Skeletal muscle tissue (tissue), 4 donors: ENCODE measurements around the gene LRSAM1. TPM values are rescaled to one million over a fixed set of nuclear protein-coding genes. Genes with fewer than 3 reads are reported as not detected.

Experiments
- H3K27ac ChIP-seq: one replicate; pipeline ENCODE4 v1.7.0; 2013; ENCODE audit warnings: mild to moderate bottlenecking, low read depth, low read length, inconsistent platforms
- H3K27me3 ChIP-seq, 3 donors: one replicate each; pipeline ENCODE4 v1.7.0; 2013; ENCODE audit warnings: low read length in 3 of 3; ENCODE audit not compliant: control insufficient read depth in 3 of 3, insufficient read depth in 3 of 3
- H3K36me3 ChIP-seq, 3 donors: one replicate each; pipeline ENCODE4 v1.7.0; 2013; ENCODE audit warnings: low read length in 3 of 3; ENCODE audit not compliant: control insufficient read depth in 3 of 3, insufficient read depth in 3 of 3
- H3K4me1 ChIP-seq, 3 donors: one replicate each; pipeline ENCODE4 v1.7.0; 2013; ENCODE audit warnings: low read length in 3 of 3, mild to moderate bottlenecking in 3 of 3; ENCODE audit not compliant: control insufficient read depth in 3 of 3, insufficient read depth in 3 of 3
- H3K4me3 ChIP-seq, 3 donors: one replicate each; pipeline ENCODE4 v1.7.0; 2013; ENCODE audit warnings: low read length in 3 of 3
- H3K9ac ChIP-seq, 3 donors: one replicate each; pipeline ENCODE4 v1.7.0; 2013; ENCODE audit warnings: low read length in 3 of 3, mild to moderate bottlenecking in 3 of 3, moderate library complexity in 2 of 3, low read depth in 1 of 3
- H3K9me3 ChIP-seq, 3 donors: one replicate each; pipeline ENCODE4 v1.7.0; 2013; ENCODE audit warnings: low read length in 3 of 3; ENCODE audit not compliant: control insufficient read depth in 3 of 3
- total RNA-seq: library from RNA; depleted of rRNA; stranded (reverse); fragments of >200 nt; gene quantifications from one replicate; pipeline ENCODE4 v1.2.3, GENCODE V29; 2014
- donor health status: Osteomylitis.

The LRSAM1 gene
- total RNA-seq, 1 donor from 2014 or later, result 10.4 TPM

DNA sequence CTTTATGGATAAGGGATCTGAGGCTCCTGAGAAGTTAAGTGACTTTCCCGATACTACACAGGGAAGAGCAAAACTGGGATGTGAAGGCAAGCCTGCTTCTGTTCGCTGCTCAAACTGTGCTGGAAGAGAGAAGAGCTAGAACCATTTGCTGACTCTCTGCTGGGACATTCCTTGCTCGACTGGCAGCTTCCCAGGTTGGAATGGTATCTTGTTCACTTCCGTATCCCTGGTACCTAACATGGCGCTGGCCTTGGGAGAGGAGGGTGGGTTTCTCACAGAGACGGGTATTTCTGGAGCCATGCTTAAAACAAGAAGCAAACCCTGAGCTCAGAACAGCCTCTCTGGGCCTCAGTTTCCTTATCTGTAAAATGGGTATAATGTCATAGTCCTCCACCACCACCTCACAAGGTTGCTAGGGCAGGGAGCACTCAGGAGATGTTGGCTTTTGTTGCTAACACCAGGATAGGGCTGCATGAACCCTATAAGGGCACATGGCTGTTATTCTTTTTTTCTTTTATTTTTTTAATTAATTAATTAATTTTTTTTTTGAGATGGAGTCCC, 92.7 kb downstream of the LRSAM1 start:
- Histone ChIP-seq H3K36me3 (no peaks in the 10 kb centered on the region), H3K9me3 (no peaks in the 10 kb centered on the region), H3K27me3 (peaks cover 0 to 14% (median 0%) of the 10 kb centered on the region in 3 donors), H3K9ac (no peak overlapping the region), H3K27ac (no peak overlapping the region), H3K4me1 (peaks cover 51 to 64% (median 59%) of the 10 kb centered on the region in 3 donors), H3K4me3 (no peak overlapping the region)

- Histone ChIP-seq H3K4me1 (peaks cover 42 to 55% (median 54%) of the 10 kb centered on the region in 3 donors), H3K9me3 (no peaks in the 10 kb centered on the region), H3K36me3 (no peaks in the 10 kb centered on the region), H3K9ac (no peak overlapping the region), H3K27me3 (peaks cover 0 to 3% (median 0%) of the 10 kb centered on the region in 3 donors), H3K4me3 (no peak overlapping the region), H3K27ac (peak overlapping the region; percentile 51)
Observed at GRCh38 chr9:127545196-127546124, 94.2 kb downstream of the LRSAM1 start.

GRCh38 chr9:127546125-127546832, 95.0 kb downstream of the LRSAM1 start:
- Histone ChIP-seq H3K36me3 (no peaks in the 10 kb centered on the region), H3K27ac (peak overlapping the region; percentile 51), H3K4me3 (no peak overlapping the region), H3K9me3 (no peaks in the 10 kb centered on the region), H3K9ac (no peak overlapping the region), H3K27me3 (no peaks in the 10 kb centered on the region), H3K4me1 (peaks cover 36 to 51% (median 46%) of the 10 kb centered on the region in 3 donors)

DNA sequence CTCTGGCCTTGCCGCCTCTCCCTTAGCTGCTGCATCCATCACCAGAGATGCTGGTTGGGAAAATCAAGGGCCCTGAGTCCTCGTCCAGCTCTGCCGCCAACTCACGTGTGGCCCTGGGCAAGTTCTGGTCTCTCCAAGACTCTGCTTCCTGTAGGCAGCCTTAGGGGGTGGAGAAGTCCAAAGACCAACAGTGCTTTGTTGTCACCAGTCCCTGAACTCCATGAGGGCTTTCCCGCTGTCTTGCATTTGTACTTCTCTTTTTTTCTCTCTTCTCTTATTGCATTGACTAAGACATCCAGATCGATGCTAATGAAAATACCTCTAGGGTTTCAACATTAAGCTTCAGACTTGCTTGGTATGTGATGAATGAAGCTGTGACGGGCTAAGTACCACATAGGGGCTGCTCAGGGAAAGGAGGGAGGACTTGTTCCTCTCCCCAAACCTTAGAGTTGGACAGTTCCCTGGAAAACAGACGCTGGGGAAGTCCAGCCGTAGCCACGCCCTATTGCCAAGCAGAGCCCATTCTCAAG, 97.1 kb downstream of the LRSAM1 start:
- Histone ChIP-seq H3K4me1 (peaks cover 25 to 33% (median 31%) of the 10 kb centered on the region in 3 donors), H3K9ac (no peak overlapping the region), H3K27me3 (no peaks in the 10 kb centered on the region), H3K9me3 (no peaks in the 10 kb centered on the region), H3K27ac (no peak overlapping the region), H3K36me3 (no peaks in the 10 kb centered on the region), H3K4me3 (no peak overlapping the region)

- H3K9ac ChIP-seq, result no peak overlapping the region
- H3K4me3 ChIP-seq, result no peak overlapping the region
- no peaks in the 10 kb centered on the region for H3K36me3 ChIP-seq
- no peak overlapping the region for H3K27ac ChIP-seq
- H3K9me3 ChIP-seq, result no peaks in the 10 kb centered on the region
- peaks cover 21 to 31% (median 26%) of the 10 kb centered on the region in 3 donors for H3K4me1 ChIP-seq
- H3K27me3 ChIP-seq, result no peaks in the 10 kb centered on the region
Observed at GRCh38 chr9:127549218-127549617, 97.9 kb downstream of the LRSAM1 start.

GRCh38 chr9:127549751-127550150, 98.4 kb downstream of the LRSAM1 start:
- Histone ChIP-seq H3K9me3 (no peaks in the 10 kb centered on the region), H3K9ac (no peak overlapping the region), H3K36me3 (no peaks in the 10 kb centered on the region), H3K4me3 (no peak overlapping the region), H3K27me3 (no peaks in the 10 kb centered on the region), H3K4me1 (peaks cover 21 to 31% (median 26%) of the 10 kb centered on the region in 3 donors), H3K27ac (no peak overlapping the region)

DNA sequence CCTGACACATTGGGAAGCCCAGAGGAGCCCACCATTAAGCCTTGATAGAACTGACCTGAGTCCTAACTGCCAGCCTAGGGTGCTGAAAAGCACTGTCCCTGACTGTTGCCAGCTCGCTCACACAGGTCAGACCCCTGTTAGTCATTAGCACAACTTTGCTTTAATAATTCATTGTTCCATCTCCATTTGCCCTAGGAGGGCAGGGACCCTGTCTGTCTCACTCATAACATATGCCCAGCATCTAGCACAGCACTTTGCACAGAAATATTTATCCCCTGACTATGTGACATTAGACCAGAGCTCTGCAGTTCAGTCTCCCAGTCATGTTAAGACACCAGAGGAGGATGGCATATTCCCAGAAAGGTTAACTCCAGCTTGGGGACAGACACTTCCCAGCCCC, 99.0 kb downstream of the LRSAM1 start:
- peaks cover 23 to 30% (median 23%) of the 10 kb centered on the region in 3 donors for H3K4me1 ChIP-seq
- H3K9me3 ChIP-seq, result no peaks in the 10 kb centered on the region
- no peaks in the 10 kb centered on the region for H3K36me3 ChIP-seq
- H3K9ac ChIP-seq, result no peak overlapping the region
- no peak overlapping the region for H3K27ac ChIP-seq
- no peaks in the 10 kb centered on the region for H3K27me3 ChIP-seq
- H3K4me3 ChIP-seq, result no peak overlapping the region

DNA sequence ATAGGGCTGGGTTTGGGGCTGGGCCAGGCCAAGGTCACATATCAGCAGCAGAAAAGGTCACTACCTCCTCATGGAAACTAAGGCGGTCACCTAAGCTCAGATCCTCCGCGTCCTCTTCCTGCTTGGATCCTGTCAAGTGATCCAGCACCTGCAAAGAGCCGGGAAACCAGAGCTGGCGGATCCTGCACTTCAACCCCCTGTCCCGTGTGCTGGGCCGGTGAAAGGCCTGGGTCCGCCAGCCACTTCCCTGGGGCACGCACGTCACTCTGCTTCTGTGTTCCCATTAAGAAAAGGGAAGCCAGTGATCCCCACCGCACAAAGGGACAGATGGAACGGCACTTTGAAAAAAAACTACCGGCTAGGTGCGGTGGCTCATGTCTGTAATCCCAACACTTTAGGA, 99.4 kb downstream of the LRSAM1 start:
- H3K4me3 ChIP-seq, result no peak overlapping the region
- no peaks in the 10 kb centered on the region for H3K9me3 ChIP-seq
- H3K27ac ChIP-seq, result no peak overlapping the region
- no peak overlapping the region for H3K9ac ChIP-seq
- no peaks in the 10 kb centered on the region for H3K36me3 ChIP-seq
- H3K27me3 ChIP-seq, result no peaks in the 10 kb centered on the region
- H3K4me1 ChIP-seq, result peaks cover 25 to 32% (median 26%) of the 10 kb centered on the region in 3 donors
